IPS DF 6.9 (cell line): ENCODE data around the gene ZFP36.
A peak's percentile ranks its signal among the peaks of the same experiment; 100 is the strongest.

Source experiments
- DNase-seq: peaks from one replicate; pipeline ENCODE4 v3.0.0-alpha.2; 2013; ENCODE audit warnings: low read depth, low spot score
- H3K27ac ChIP-seq: one replicate; pipeline ENCODE4 v1.5.1; 2013; ENCODE audit warnings: low read length, control low read depth
- H3K27me3 ChIP-seq: 2 replicates; pipeline ENCODE4 v1.6.1; 2013; ENCODE audit warnings: mild to moderate bottlenecking, low read length; ENCODE audit not compliant: control insufficient read depth, insufficient read depth
- H3K36me3 ChIP-seq: 2 replicates; pipeline ENCODE4 v1.6.1; 2013; ENCODE audit warnings: low read length; ENCODE audit not compliant: control insufficient read depth, insufficient read depth
- H3K4me1 ChIP-seq: 2 replicates; pipeline ENCODE4 v1.6.1; 2013; ENCODE audit warnings: low read length; ENCODE audit not compliant: control insufficient read depth, insufficient read depth
- H3K4me3 ChIP-seq: 2 replicates; pipeline ENCODE4 v1.5.1; 2013; ENCODE audit warnings: mild to moderate bottlenecking, low read length
- H3K9me3 ChIP-seq: 2 replicates; pipeline ENCODE4 v1.6.1; 2013; ENCODE audit warnings: low read length, inconsistent platforms; ENCODE audit not compliant: control insufficient read depth, insufficient read depth
- WGBS: extraction: QIAGEN DNeasy Blood & Tissue Kit; methylation state at CpG from one replicate; pipeline ENCODE4 v1.1.7; 2013; ENCODE audit warnings: mixed read lengths, missing lambda C conversion rate; ENCODE audit not compliant: insufficient read length, insufficient coverage; 5-methylcytosine and 5-hydroxymethylcytosine counted together

The ZFP36 gene

DNA sequence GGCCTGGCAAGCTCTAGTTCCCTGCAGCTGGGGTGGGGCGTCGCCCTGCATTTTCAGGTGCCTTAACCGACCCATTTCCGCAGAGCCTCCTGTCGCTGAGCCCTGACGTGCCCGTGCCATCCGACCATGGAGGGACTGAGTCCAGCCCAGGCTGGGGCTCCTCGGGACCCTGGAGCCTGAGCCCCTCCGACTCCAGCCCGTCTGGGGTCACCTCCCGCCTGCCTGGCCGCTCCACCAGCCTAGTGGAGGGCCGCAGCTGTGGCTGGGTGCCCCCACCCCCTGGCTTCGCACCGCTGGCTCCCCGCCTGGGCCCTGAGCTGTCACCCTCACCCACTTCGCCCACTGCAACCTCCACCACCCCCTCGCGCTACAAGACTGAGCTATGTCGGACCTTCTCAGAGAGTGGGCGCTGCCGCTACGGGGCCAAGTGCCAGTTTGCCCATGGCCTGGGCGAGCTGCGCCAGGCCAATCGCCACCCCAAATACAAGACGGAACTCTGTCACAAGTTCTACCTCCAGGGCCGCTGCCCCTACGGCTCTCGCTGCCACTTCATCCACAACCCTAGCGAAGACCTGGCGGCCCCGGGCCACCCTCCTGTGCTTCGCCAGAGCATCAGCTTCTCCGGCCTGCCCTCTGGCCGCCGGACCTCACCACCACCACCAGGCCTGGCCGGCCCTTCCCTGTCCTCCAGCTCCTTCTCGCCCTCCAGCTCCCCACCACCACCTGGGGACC, 1.2 kb downstream of the ZFP36 start:
- no peak for DNase-seq
- H3K9me3 ChIP-seq, result no peaks in the 10 kb centered on the region
- H3K27me3 ChIP-seq, result no peaks in the 10 kb centered on the region
- H3K4me3 ChIP-seq, result peak overlapping the region; percentile 56; the same call in 1 of the 2 replicates
- no peak overlapping the region for H3K27ac ChIP-seq
- peaks cover 13% of the 10 kb centered on the region for H3K4me1 ChIP-seq
- no peaks in the 10 kb centered on the region for H3K36me3 ChIP-seq
- WGBS, result no CpG with 5 or more reads among the region's 40 CpGs

DNA sequence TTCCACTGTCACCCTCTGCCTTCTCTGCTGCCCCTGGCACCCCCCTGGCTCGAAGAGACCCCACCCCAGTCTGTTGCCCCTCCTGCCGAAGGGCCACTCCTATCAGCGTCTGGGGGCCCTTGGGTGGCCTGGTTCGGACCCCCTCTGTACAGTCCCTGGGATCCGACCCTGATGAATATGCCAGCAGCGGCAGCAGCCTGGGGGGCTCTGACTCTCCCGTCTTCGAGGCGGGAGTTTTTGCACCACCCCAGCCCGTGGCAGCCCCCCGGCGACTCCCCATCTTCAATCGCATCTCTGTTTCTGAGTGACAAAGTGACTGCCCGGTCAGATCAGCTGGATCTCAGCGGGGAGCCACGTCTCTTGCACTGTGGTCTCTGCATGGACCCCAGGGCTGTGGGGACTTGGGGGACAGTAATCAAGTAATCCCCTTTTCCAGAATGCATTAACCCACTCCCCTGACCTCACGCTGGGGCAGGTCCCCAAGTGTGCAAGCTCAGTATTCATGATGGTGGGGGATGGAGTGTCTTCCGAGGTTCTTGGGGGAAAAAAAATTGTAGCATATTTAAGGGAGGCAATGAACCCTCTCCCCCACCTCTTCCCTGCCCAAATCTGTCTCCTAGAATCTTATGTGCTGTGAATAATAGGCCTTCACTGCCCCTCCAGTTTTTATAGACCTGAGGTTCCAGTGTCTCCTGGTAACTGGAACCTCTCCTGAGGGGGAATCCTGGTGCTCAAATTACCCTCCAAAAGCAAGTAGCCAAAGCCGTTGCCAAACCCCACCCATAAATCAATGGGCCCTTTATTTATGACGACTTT, 2.0 kb downstream of the ZFP36 start:
- Histone ChIP-seq H3K36me3 (no peaks in the 10 kb centered on the region), H3K9me3 (no peaks in the 10 kb centered on the region), H3K4me3 (no peak overlapping the region), H3K27me3 (no peaks in the 10 kb centered on the region), H3K4me1 (peaks cover 13% of the 10 kb centered on the region), H3K27ac (no peak overlapping the region)
- no CpG with 5 or more reads among the region's 20 CpGs for WGBS
- no peak for DNase-seq

DNA sequence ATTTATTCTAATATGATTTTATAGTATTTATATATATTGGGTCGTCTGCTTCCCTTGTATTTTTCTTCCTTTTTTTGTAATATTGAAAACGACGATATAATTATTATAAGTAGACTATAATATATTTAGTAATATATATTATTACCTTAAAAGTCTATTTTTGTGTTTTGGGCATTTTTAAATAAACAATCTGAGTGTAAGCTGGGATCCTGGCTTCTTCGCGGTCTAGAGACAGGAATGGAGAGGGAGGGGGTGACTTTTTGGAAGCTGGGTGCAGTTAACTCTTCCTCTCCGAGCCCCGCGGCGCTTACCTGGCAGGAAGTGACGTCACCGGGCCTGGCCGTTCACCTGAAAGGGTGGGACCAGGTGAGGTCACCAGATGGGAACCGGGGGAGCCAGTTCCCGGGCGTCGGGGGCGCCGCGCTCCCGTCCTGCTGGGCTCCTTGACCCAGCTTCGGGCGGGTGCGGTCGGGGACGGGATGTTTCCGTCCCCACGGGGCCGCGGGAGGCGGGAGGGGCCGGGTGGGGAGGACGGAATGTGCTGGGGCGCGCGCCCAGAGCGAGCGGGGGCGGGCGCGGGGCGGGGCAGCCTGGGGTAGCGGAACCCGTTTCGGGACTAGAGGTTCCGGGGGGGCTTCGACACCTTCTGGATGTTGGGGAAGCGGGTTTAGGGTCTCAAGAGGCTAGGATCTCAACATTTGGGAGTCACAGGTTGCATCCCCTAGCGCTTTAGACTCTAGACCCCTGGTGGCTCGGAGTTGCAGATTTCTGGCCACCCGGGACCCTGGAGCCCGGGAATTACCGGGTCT, 2.8 kb downstream of the ZFP36 start:
- Histone ChIP-seq H3K36me3 (no peaks in the 10 kb centered on the region), H3K4me1 (peaks cover 16% of the 10 kb centered on the region), H3K27me3 (no peaks in the 10 kb centered on the region), H3K4me3 (peak overlapping the region; percentile 62), H3K9me3 (no peaks in the 10 kb centered on the region), H3K27ac (no peak overlapping the region)
- DNase-seq, result no peak
- no CpG with 5 or more reads among the region's 52 CpGs for WGBS

DNA sequence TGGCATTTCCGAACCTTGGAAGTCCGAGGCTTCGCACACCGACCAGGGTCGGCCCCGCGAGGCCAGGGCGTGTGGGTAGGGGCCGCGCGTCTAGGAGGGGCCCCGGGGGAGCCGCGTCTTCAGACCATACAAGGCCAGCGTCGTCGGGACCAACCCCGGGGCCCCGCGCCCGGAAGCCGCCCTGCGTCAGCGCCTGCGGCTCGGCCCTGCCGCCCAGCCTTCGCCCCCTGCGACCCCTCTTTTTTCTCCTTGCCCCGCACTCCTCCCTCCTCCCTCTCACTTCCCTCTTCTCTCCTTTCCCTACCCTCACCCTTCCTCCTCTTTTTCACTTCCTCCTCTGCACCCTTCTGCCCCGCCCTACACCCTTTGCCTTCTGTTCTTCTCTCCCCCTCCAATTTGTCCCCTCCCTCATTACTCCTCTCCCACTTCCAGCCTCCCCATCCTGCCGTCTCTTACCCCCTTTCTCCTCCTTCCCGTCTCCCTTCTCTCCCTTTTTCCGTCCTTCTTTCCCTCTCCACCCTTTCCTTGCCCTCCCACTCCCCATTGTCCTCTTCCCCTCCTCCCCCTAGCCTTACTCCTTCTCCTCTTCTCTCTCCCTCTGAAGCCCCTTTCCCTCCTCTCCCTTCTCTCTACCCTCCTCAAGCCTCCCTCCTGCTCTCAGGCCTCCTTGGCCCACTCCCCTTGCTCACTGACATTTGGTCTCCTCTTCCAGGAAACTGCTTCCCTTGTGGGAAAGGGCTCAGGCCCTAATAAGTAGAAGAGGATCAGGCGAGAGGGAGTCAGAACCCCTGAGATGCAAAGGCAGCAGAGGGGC, 3.6 kb downstream of the ZFP36 start:
- no peak for DNase-seq
- Histone ChIP-seq H3K4me1 (peaks cover 16% of the 10 kb centered on the region), H3K36me3 (no peaks in the 10 kb centered on the region), H3K9me3 (no peaks in the 10 kb centered on the region), H3K27ac (no peak overlapping the region), H3K4me3 (peak overlapping the region; percentile 62), H3K27me3 (no peaks in the 10 kb centered on the region)
- WGBS, result 100% methylated on average over 1 of the region's 35 CpGs

DNA sequence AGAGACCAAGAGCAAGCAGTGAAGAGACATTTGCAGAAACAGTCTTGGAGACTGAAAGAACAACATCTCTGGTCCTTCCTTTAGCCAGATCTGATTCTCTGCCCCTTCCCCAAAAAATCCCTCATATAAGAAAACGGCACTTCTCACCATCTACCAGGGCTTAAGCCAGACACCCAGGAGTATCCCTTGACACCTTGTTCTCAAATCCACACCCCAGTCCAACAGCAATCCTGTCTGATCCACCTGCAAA, 4.1 kb downstream of the ZFP36 start:
- Histone ChIP-seq H3K4me3 (no peak overlapping the region), H3K27me3 (no peaks in the 10 kb centered on the region), H3K36me3 (no peaks in the 10 kb centered on the region), H3K9me3 (no peaks in the 10 kb centered on the region), H3K4me1 (peaks cover 15% of the 10 kb centered on the region), H3K27ac (no peak overlapping the region)
- no peak for DNase-seq
- WGBS, result no CpG with 5 or more reads among the region's 1 CpG

DNA sequence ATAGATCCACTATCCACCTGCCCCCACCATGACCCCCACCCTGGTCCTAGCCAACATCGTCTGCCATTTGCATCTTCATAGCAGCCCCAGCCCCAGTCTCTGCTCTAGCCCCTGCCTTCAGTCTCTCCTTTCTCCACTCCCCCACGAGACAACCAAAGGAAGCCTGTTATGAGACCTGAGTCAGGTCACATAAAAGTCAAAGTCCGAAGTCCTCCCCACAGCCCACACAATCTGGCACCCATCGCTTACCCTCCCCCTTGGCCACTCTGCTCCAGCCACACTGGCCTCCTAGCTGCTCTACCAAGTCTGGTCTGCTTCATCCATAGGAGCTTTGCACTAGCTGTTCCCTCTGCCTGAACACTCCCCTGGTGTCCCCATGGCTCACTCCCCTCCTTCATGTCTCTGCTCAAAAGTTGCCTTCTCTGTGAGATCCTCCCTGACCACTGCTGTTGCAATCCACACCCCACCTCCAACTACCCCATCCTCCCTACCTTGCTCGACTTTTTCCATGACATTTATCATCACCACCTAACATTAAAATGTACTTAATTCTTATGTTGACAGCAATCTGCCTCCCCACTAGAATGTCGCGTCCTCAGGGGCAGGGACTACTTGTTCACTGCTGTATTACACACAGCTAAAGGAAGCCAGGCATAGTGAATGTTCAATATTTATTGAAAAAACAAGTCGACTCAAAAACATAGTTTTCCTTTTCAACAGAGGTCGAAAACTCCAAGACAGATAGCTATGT, 4.6 kb downstream of the ZFP36 start:
- H3K27me3 ChIP-seq, result no peaks in the 10 kb centered on the region
- H3K9me3 ChIP-seq, result no peaks in the 10 kb centered on the region
- peaks cover 15% of the 10 kb centered on the region for H3K4me1 ChIP-seq
- H3K27ac ChIP-seq, result no peak overlapping the region
- DNase-seq, result no peak
- H3K4me3 ChIP-seq, result no peak overlapping the region
- no peaks in the 10 kb centered on the region for H3K36me3 ChIP-seq
- WGBS, result 100% methylated on average over 1 of the region's 9 CpGs

DNA sequence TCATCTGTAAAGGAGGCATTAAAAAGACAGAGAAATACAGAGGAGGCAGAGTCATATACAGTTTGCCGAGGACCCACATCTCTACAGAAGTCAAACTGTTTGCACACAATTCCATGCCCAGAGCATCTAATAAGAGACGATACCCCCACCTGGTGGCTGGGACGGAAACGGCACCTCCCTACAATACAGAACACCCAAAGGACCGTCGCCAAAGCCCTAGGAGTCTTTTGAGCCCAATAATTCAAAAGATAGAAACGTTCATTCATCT, 5.1 kb downstream of the ZFP36 start:
- Histone ChIP-seq H3K27me3 (no peaks in the 10 kb centered on the region), H3K4me1 (peaks cover 15% of the 10 kb centered on the region), H3K27ac (no peak overlapping the region), H3K4me3 (peak overlapping the region; percentile 34; the same call in 1 of the 2 replicates), H3K36me3 (peaks cover 2% of the 10 kb centered on the region; the same call in 1 of the 2 replicates), H3K9me3 (no peaks in the 10 kb centered on the region)
- no CpG with 5 or more reads among the region's 7 CpGs for WGBS
- no peak for DNase-seq

DNA sequence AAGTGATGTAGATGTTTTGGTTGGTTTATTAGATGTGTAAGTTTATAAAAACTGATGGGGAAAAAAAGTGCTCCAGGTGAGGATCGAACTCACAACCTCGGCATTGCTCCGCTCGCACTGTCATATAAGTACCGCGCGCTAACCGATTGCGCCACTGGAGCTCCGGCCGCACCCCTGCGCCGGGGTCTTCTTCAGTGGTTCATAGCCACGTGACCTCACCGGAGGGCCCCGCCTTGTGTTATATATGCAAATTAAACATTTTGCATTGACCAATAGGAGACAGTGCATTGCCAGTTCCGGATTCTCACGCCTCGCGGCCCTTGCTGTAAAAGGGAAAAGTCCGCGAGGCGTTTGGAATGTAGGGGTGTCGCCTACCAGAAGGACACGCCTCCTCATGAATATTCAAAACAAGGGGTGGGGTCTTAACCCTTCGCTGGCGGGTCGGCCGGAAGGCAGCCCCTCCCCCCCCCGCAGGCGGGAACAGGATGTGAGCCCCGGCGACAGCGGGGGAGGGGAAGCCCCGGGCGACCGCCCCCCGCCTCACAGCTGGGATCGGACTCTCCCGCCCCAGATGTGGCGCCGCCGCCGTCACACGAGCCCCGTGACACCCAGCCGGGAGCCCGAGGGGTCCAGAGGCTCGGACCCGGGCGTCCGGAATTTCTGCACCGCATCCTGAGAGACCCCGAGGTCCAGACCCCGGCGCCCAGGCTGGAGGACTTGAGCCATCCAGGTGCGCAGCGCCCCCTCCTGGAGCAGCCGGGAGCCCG, 5.6 kb downstream of the ZFP36 start, which contains the start of gene PLEKHG2:
TSS of gene PLEKHG2 (plus strand) at position 570 of the 767 bp plus-strand sequence. CDS start 1,418 bp downstream, outside the sequence.
- WGBS, result no CpG with 5 or more reads among the region's 60 CpGs
- Histone ChIP-seq H3K4me1 (peaks cover 15% of the 10 kb centered on the region), H3K36me3 (peaks cover 4% of the 10 kb centered on the region; the same call in 1 of the 2 replicates), H3K9me3 (no peaks in the 10 kb centered on the region), H3K27me3 (no peaks in the 10 kb centered on the region), H3K27ac (no peak within 1 kb of the TSS), H3K4me3 (peak within 1 kb of the TSS; percentile 62; the same call in 1 of the 2 replicates)
- DNase-seq, result peak; percentile 95

DNA sequence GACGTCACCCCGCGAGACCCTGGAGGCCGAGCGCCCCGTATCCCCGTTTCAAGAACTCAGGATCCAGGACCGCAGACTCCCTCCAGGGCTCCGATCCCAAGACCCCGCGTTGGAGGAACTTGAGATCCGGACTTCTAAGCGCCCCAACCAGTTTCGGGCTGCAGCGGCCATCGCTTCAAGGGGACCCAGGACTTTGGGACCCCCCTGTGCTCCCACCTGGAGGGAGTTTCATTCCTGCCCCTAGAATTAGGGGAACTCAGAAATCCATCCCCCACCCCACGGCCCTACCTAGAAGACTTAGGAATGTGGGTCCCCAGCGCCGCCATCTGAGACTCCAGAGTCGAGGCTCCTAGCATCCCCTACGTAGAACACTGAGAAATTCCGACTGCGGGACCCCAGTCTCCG, 6.2 kb downstream of the ZFP36 start:
- Histone ChIP-seq H3K27ac (no peak overlapping the region), H3K4me1 (peaks cover 14% of the 10 kb centered on the region), H3K9me3 (no peaks in the 10 kb centered on the region), H3K36me3 (peaks cover 6% of the 10 kb centered on the region; the same call in 1 of the 2 replicates), H3K4me3 (peak overlapping the region; percentile 62; the same call in 1 of the 2 replicates), H3K27me3 (no peaks in the 10 kb centered on the region)
- no peak for DNase-seq
- WGBS, result no CpG with 5 or more reads among the region's 24 CpGs
